A673 (cell line): ENCODE measurements around the gene MAST4.

Experiments used
- CTCF ChIP-seq: fragments of 300-800, 200-600 bp; sonication (generic); conservative IDR thresholded peaks from 2 replicates; pipeline ENCODE4 v1.5.1; 2017; ENCODE audit warnings: low read depth, mild to moderate bottlenecking, antibody characterized with exemption, low read length, moderate library complexity, mixed read lengths
- EZH2 ChIP-seq: fragments of 200-600 bp; sonication (generic); IDR thresholded peaks from 2 replicates; pipeline ENCODE4 v1.6.1; 2017; ENCODE audit warnings: borderline replicate concordance, low read depth, mild to moderate bottlenecking, mixed read lengths, antibody characterized with exemption, low read length; ENCODE audit not compliant: poor library complexity, severe bottlenecking

- no peak for TF ChIP-seq CTCF
- TF ChIP-seq EZH2: no peak
Observed at GRCh38 chr5:67033880-67034651, 437.9 kb downstream of the MAST4 start.
